Measurements from ENCODE around the gene CREG1.
"Not testable (repeated sequence)": the region's sequence is repeated elsewhere in the genome, so short reads cannot be mapped to it uniquely, and the experiment has no call there.

The CREG1 gene

DNA sequence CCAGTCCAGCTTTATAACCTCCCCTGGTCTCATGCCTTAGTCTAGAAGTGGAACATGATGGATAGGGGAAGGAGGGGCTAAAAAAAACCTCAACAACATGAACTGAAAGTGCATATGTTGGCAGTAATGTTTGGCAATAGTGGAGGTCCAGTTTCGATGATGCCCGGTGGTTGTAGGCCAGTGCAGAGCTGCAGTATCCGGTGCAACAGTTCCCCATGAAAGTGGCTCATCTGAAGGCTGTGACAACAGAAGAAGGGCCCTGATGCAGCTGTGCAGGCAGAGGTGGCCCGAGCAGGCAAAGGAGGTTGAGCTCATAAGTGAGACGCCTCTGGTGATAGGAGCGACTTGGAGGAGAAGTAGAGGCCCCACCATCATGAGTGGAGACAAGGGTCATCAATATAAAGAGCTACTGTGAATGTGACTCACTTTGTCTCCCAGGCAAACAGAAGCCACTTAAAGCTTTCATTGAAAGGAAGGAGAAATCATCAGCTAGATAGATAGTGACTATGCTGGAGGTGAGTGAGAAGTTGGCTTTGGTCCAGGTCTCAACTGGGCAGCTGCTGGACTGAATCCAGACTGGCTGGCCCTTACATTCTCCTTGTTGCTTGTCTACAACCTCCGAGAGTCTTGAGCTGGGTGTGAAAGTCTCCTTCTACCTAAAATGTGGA is 10.2 kb upstream of the CREG1 start:
- DNase-seq = no peak

DNA sequence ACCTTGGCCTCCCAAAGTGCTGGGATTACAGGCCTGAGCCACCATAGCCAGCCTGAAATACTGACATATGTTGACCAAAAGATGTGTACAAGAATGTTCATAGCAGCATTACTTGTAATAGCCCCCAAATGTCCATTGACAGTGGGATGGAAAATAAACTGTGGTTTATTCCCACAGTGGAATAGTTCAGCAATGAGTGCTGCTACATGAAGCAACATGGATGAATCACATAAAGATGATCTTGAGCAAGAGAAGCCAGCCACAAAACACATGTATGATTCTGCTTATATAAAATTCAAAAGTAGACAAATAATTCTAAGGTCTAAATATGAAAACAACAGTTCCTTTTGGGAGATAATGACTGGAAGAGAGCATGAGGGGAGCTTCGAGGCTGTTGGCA is 9.1 kb upstream of the CREG1 start:
- DNase-seq = no peak

DNA sequence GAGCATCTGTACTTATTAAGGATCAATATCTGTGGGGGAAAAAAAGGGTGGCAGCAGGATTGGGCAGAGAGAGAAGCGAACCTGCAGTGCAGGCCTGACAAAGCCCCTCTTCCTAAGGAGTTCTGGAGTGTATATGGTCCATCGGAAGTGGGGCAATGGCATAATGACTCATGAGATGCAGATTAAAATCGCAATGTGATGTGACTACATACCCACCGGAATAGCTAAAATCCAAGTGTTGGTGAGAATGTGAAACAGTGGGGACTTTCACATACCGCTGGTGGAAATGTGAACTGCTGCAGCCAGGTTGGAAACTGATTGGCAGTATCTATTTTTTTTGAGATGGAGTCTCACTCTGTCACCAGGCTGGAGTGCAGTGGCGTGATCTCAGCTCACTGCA is 8.2 kb upstream of the CREG1 start:
- DNase-seq = no peak

DNA sequence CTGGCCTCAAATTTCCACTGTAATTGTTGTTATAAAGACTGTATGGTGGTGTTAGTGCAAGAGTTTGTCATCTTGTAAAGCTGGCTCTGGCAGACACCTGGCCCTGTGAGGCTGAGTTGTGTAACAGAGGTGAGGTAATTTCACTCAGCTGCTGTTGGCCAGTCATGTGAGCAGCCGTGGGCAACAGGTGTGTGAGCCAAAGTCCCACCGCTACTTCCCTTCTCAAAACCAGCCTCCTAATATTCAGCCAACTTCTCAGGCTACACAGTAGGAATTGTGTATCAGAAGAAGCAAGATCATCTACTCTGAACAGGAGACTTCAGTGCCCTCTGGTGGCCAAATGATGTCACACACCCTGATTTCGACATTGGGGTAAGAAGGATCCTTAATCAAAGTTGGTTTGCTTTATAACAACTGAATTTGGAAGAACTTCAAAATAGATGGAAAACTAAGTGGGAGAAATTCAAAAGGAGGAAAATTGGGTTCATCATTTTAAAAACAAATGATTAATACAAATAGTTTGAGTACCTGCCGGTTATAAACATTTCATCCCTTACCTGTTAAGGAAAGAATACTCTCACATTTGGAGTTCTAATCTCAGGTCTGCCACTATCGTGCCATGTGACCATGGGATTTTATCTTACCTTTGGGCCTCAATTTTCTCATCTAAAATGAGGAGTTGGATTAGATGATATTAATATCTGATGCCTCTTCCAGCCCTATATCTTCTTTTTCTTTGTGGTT is 2.6 kb upstream of the CREG1 start:
- peak; percentile 32 to 47 for DNase-seq

DNA sequence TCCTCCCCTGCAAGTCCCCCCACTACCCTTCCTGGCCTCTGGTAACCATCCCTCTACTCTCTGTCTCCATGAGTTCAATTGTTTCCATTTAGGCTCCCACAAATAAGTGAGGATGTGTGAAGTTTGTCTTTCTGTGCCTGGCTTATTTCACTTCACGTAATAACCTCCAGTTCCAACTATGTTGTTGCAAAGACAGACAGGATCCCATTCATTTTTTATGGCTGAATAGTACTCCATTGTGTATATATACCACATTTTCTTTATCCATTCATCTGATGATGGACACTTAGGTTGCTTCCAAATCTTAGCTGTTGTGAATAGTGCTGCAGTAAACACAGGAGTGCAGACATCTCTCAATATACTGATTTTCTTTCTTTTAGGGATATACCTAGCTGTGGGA is 1.5 kb upstream of the CREG1 start:
- not testable (repeated sequence) for DNase-seq

DNA sequence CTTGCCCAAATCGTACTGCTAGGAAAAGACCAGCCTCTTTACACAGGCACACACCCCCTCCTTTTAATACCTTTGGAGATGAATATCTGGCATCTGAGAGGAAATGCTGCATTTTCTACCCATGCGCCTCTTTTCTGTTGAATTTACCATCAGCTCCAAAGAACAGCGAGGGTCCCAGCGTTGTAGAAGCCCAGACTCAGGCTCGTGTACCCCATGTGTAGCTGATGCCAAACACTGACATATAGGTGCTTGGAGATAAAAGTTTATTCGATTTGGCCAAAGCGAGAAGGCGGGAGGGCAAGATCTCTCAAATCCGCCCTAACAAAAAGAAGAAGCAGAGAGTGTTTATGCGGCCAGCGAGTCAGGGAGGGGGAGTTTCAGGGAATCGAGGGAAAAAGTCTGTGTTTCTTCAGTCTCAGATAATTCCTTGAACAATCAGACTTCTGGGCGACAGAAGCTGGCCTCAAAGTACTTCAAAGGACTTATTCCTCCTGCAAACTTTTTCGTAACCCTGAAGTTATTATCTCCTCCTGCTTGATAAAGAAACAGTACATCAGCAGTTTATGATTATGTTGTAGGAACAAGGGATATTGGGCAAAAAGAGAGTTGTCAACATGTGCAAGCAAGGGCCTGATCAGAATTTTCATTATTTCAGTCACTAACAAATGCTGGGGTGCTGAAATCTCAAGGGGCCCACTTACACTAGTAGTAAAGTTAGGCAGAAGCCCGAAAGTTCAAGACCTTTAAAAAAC is 642 bp upstream of the CREG1 start:
- no peak for DNase-seq

DNA sequence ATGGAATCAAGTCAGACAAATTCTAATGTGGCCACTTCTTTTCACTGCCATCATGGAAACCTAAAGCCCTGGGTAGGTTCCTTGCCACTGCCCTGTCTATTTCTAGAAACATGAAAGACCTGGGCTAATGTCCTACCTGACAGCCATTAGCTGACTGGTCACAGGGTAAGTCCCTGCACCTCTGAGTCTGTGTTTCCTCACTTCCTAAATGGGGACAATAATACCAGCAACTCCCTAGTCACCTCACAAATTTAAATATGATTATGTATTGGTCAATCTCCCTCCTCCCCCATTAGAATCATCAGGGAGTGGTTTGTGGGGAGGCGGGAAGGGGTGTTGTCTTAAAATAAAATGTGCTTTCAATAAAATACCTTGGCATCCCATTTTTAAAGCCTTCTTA is 2.2 kb downstream of the CREG1 start:
- no peak for DNase-seq

DNA sequence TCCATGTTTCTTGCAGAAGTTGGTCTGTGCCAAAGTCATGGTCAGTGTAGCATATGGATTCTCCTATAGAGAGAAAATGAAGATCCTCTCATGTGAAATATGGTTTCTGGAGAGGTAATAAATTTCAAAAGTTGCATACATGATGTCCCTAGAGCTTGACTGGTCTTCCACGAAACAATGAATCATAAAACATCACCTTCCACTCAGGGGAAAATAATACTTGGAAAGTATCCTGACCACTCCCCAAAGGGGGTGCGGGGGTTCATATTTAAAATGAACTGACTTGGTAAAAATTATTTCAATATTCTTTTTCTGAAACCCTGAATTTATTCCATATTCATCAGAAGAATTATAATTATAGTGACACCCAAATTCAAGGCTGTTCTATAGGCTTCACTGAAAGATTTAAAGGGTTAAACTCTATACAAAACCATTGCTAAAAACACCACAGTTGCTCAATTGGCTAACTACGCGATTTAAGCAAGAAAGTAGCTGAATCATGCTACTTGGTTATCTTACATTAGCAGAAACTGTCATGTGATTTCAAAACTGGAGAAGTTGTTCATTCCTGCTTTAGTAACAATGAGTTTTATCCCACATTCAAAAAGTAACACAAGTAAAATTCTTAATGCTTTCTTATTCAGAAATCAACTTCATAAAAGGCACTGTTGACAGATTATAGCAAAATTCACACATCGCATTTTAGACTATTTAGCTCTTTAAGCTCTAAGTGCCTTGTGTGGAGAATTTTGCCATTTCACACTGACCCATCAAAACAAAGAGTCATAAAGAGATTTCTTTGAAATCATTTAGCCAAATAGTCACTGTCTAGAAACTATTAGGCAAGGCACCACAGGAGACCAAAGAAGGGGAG is 5.3 kb downstream of the CREG1 start:
- peak in 1 of 2 donors; percentile 51 for DNase-seq

DNA sequence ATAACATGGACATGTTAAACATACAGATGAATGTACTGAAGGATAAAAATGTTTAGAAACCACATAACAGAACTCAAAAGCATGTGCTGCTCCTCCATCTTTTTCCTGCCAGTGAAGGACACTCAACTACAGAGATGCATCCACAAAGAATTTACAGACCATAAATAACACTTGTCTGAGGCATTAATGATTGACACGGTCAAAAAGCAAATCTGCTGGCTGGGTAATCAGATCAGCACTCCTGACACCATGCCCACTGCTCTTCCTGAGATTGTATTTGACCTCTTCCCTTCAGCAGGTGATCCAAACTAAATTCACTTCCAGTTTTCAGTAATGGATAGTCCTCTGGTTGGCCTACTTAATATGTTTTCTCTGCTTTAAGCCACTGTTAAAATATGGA is 6.6 kb downstream of the CREG1 start:
- no peak for DNase-seq

DNA sequence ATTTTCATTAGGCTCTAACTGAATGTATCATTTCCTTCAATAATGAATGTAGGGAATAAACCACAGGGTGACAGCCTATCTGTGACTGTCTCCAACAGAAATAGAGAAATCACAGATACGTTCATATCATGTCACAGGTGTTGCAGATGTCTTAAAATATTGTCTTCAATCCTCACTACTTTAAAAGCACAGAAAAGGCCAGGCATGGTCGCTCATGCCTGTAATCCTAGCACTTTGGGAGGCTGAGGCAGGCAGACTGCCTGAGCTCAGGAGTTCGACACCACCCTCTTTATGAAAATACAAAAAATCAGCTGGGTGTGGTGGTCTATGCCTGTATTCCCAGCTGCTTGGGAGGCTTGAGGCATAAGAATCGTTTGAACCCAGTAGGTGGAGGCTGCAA is 8.2 kb downstream of the CREG1 start:
- DNase-seq = no peak

DNA sequence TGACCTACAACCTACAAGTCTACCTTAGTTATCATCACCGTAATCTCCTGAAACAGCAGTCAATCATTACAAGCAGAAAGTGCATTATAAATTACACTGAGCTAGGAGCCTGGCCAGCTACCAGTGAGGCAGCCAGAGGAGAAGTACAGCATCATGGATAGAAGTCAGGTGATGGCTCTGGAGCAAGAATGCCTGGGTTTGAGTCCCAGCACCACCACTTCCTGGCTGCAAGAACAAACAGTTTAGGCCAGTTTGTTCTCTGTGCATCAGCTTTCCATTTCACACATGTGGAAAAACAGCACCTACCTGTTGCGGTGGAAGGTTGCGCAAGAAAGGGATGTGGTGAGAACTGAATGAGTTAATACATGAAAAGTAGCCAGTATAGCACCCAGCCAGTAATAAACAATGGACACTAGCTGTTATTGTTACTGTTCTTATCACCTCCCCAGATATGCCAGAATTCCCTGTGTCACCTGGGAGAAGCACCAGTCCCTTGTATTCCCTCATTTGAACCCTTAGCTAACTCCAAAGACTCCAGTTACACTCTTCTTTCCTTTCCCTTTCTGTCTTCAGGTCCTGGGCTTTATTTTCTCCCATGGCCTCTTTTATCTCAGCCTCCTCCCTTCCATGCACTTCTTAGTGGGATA is 9.0 kb downstream of the CREG1 start:
- no peak for DNase-seq

DNA sequence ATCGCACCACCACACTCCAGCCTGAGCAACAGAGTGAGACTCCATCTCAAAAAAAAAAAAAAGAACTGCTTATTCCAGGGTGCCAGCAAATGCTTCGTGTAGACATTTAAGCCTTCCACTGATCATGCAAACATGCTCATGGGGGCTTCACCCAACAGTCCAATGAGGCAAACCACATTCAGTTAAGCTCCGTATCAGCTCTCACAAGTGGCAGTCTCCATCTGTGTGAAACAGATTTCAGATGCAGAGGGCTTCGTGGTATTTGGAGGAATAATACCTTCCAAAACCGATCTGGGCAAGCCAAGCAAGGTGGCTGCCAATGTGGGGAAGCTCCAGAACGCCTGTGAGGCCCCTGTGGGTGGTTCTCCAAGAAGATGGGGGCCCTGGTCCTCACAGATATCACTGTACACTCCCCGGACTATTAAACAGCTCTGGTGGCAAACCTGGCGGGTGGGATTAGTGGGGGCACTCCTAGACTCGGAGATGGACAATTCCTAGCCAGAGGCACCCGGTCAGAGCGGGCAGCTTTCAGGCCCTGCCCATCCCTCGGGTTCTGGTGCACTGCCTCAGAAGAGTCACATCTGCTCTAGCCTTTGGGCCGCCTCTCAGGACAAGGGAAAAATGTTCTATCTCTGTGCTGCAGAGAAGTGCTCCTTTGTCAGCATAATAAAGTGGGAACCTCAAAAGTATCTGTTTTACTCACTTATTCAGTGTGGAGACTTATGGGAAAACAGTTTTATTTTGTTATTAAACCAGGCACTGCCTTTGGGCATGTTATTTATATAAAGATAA is 10.2 kb downstream of the CREG1 start:
- DNase-seq = no peak

DNA sequence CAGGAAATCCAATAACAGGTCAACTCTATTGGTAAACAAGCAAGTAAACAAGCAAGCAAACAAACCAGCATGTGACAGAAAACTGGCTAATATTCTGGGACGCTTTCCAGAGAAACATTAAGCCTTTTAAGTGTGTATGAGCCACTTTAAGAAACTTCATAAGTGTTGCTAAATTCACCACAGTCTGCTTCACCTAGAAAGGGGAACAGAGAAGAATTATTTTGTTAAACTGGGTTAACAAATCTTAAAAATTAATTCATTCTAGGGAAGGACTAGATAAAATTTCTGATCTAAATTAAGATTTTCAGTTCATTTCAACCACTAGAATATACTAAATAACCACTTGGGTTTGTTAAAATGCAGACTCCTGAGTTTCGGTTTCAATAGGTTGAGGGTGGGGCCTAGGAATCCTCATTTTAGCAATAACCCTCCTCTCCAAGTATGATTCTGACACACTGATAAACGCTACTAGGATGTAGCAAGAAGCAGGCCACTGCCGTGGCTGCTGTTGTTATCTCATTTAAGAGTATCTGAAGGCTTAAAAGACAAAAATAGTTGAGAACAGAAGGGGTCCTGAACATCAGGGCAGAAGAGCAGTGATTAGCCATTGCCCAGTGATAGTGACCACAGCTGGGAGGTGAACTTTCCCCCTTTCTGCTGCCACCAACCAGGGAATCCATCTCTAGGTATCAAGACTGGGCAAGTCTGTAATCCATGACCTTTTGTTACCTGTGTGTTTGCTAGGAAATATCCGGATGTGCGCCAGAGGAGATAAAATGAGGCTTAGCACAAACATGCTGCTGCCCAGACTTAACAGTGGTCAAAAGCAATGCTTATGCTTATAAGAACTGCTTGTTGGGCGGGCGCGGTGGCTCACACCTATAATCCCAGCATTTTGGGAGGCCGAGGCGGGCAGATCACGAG is 11.2 kb downstream of the CREG1 start:
- no peak for DNase-seq

DNA sequence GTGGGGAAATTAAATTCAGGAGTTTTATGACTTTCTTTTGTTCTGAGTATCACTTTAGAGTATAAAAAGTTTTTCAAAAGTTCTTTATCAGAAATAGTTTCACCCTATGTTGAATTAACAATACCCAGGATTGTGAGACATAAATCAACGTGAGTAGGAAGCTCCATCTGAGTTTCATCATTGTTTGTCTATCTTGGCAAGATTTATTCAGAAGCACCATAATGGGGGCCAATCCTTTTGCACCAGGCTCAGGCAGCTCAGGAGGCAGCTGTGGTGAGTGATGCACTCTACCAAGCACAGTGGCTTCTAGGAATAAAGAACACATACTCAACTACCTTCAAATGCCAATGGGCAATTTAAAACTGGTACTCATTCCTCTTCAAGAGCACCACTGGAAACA is 12.0 kb downstream of the CREG1 start:
- DNase-seq = no peak

DNA sequence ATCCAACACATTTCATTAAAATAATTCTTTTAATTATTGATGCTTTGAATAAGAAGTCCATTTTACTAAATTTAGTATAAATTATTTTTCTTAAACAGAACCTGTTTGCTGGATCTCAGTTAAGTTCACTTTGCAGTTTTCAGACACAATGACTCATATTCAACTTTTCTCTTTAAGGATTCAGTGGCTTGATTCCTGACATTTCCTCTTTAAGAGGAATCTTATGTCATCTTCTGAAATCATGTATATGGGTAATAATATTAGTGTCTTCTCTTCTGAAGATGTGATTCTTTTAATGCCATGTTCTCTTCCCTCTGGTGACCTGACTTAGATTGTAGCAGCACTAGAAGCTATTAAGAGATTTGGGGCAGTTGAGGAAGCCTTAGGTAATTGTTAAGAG is 12.6 kb downstream of the CREG1 start:
- no peak for DNase-seq

DNA sequence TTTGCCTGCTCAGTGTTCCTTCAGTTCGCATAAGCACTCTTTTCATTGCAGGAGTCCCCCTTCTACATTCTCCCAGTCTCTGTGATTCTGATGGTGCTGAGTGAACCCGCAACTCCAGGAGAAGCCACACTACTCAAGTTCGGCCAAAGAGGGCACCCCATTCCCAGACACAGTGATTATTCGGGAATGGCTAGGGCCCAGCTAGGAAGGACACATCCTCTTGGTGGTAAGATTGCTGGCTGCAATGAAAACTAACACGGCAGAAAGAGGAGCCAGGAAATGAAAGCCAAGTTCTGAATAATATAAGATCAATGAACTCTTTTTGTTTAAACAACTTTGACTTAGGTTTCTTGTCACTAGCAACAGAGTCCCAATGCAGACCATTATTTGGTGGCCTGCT is 14.9 kb downstream of the CREG1 start:
- no peak for DNase-seq

DNA sequence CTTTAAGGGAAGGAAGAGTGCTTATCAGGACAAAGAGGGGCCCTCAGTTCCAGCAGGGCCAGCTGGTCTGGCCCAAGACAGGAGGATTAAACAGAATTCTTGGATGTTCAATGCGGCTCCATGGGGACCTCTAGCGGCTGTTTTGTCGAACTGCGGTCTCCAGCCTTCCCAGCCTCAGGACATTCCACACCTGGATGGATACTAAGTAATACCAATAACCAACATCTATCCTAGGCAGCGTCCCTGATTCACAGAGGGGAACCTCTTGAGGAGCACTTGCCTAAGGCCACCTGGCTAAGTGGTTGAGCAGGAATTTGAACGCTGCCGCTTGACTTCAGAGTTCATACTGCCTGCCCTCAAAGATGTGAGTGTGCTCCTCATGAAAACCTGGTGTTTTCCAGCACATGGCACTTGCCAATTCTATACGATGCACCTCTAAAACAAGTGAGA is 19.7 kb downstream of the CREG1 start:
- DNase-seq = peak; percentile 15 to 37

DNA sequence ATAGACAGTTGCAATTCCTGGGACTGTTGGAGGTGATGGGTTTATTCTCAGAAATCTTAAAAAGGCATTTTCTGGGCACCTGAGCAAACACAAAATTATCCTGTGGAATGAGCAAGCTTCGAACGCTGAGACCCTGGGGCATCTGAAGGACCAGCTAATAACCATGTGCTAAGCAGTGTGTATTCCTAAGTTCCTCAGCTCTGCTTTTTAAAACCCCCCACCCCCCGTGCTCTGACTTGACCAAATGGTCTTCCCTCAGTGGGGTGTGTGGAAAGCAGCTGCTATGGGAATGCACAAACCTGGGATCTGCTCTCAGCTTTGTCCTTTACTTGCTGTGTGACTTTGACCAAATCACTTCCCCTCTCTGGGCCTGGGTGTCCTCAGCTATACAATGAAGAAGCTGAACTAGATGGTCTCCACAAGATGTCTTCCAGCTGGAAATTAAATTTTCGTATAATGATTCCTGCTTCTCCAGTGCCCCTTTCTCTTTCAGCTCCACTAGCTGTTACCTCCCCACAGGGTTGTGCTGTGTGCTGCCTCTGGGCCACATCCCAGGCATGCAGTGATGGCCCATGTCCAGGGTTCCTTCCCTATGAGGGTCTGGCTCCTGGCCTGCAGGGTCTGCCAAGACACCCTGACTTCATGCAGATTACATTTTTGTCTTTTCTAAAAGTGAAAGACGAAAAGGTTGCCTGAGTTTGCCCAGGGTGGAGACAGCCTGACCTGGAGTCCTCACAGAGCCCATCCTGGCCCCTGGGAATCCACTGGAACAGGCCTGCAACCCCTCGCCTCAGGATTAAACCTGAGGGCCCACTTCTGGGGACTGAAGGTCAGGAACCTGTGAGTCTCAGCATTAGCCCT is 20.4 kb downstream of the CREG1 start:
- no peak for DNase-seq

DNA sequence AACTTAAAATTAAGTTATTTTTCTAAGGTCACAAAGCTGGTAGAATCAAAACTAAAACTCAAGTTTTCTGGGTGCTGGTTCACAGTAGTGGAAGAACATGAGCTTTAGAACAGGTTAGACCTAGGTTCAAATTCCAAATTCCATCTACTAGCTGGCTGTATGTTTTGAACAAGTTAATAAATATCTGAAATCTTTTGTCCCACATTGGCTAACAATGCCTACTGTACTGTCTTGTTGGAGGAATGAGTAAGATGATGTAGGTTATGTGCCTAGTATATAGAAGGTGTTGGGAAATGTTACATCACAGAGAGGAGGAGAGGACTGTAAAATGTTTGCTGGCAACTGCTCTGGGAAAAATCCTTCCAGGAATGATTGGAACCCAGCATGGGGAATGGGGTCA is 21.2 kb downstream of the CREG1 start:
- no peak for DNase-seq

Data from bone marrow (tissue), 2 donors.